Stimulated activated effector memory CD8-positive, alpha-beta T cell treated with anti-CD3 and anti-CD28 coated beads, Interleukin-12 subunit alpha, Interleukin-12 subunit beta, amount 100 ng/mL, for 72 hours (primary cell): Measurements from ENCODE around the gene FBXO31.

Experiments
- ATAC-seq: fragments of 150-1000 bp; cut with Tn5 transposase; 2 replicates; pipeline ENCODE4 v1.10.0; 2021
- DNase-seq, 2 donors: peaks; one replicate each; pipeline ENCODE4 v3.0.0; 2021 to 2022; ENCODE audit warnings: low spot score in 2 of 2
- H3K27ac Mint-ChIP-seq: one replicate; pipeline ENCODE4 v1.8.0; 2022; ENCODE audit warnings: mild to moderate bottlenecking, mixed read lengths
- H3K36me3 Mint-ChIP-seq: one replicate; pipeline ENCODE4 v1.8.0; 2022; ENCODE audit warnings: mild to moderate bottlenecking, mixed read lengths
- H3K4me1 Mint-ChIP-seq: one replicate; pipeline ENCODE4 v1.8.0; 2022; ENCODE audit warnings: mixed read lengths
- H3K4me3 Mint-ChIP-seq: one replicate; pipeline ENCODE4 v1.8.0; 2022; ENCODE audit warnings: mild to moderate bottlenecking, mixed read lengths
- H3K9me3 Mint-ChIP-seq: one replicate; pipeline ENCODE4 v1.8.0; 2022; ENCODE audit warnings: mixed read lengths

FBXO31 gene

GRCh38 chr16:87295661-87296531 is 87.7 kb downstream of the FBXO31 start:
- Mint-ChIP-seq H3K27ac (no peak overlapping the region), H3K36me3 (peaks cover 5% of the 10 kb centered on the region), H3K9me3 (peaks cover 2% of the 10 kb centered on the region), H3K4me1 (peaks cover 15% of the 10 kb centered on the region), H3K4me3 (no peak overlapping the region)
- ATAC-seq (no peak), DNase-seq (no peak)

- H3K4me3 Mint-ChIP-seq: no peak overlapping the region
- peaks cover 15% of the 10 kb centered on the region for H3K4me1 Mint-ChIP-seq
- peaks cover 5% of the 10 kb centered on the region for H3K36me3 Mint-ChIP-seq
- peaks cover 2% of the 10 kb centered on the region for H3K9me3 Mint-ChIP-seq
- H3K27ac Mint-ChIP-seq: no peak overlapping the region
- no peak for DNase-seq
- peak; percentile 47 for ATAC-seq
Observed at GRCh38 chr16:87295259-87295658, 88.3 kb downstream of the FBXO31 start.

GRCh38 chr16:87293990-87294389 is 89.6 kb downstream of the FBXO31 start:
- DNase-seq (no peak), ATAC-seq (no peak)
- H3K27ac Mint-ChIP-seq: no peak overlapping the region
- peaks cover 2% of the 10 kb centered on the region for H3K9me3 Mint-ChIP-seq
- peaks cover 5% of the 10 kb centered on the region for H3K36me3 Mint-ChIP-seq
- no peak overlapping the region for H3K4me3 Mint-ChIP-seq
- peaks cover 15% of the 10 kb centered on the region for H3K4me1 Mint-ChIP-seq

- DNase-seq (no peak), ATAC-seq (no peak)
- H3K36me3 Mint-ChIP-seq: no peaks in the 10 kb centered on the region
- H3K9me3 Mint-ChIP-seq: peaks cover 4% of the 10 kb centered on the region
- H3K4me3 Mint-ChIP-seq: no peak overlapping the region
- no peak overlapping the region for H3K27ac Mint-ChIP-seq
- no peaks in the 10 kb centered on the region for H3K4me1 Mint-ChIP-seq
Observed at GRCh38 chr16:87291944-87292343, 91.6 kb downstream of the FBXO31 start.

- DNase-seq (no peak), ATAC-seq (no peak)
- no peaks in the 10 kb centered on the region for H3K36me3 Mint-ChIP-seq
- H3K4me1 Mint-ChIP-seq: no peaks in the 10 kb centered on the region
- no peak overlapping the region for H3K27ac Mint-ChIP-seq
- H3K9me3 Mint-ChIP-seq: peaks cover 7% of the 10 kb centered on the region
- H3K4me3 Mint-ChIP-seq: no peak overlapping the region
Observed at GRCh38 chr16:87288753-87289362, 94.7 kb downstream of the FBXO31 start.

GRCh38 chr16:87286839-87287626 is 96.5 kb downstream of the FBXO31 start:
- Mint-ChIP-seq H3K4me3 (no peak overlapping the region), H3K36me3 (no peaks in the 10 kb centered on the region), H3K9me3 (peaks cover 5% of the 10 kb centered on the region), H3K4me1 (no peaks in the 10 kb centered on the region), H3K27ac (no peak overlapping the region)
- DNase-seq (no peak), ATAC-seq (no peak)

GRCh38 chr16:87284183-87284582 is 99.4 kb downstream of the FBXO31 start:
- Mint-ChIP-seq H3K4me1 (no peaks in the 10 kb centered on the region), H3K4me3 (no peak overlapping the region), H3K27ac (no peak overlapping the region), H3K9me3 (peaks cover 5% of the 10 kb centered on the region), H3K36me3 (no peaks in the 10 kb centered on the region)
- DNase-seq (no peak), ATAC-seq (no peak)

GRCh38 chr16:87279094-87279658 is 104.4 kb downstream of the FBXO31 start:
- Mint-ChIP-seq H3K9me3 (no peaks in the 10 kb centered on the region), H3K27ac (no peak overlapping the region), H3K4me3 (no peak overlapping the region), H3K4me1 (peaks cover 21% of the 10 kb centered on the region), H3K36me3 (no peaks in the 10 kb centered on the region)
- ATAC-seq: no peak
- DNase-seq: no peak

- no peaks in the 10 kb centered on the region for H3K36me3 Mint-ChIP-seq
- peaks cover 21% of the 10 kb centered on the region for H3K4me1 Mint-ChIP-seq
- no peaks in the 10 kb centered on the region for H3K9me3 Mint-ChIP-seq
- no peak overlapping the region for H3K4me3 Mint-ChIP-seq
- H3K27ac Mint-ChIP-seq: no peak overlapping the region
- peak; percentile 70 for ATAC-seq
- peak; percentile 22 to 72 for DNase-seq
Observed at GRCh38 chr16:87278191-87279093, 105.1 kb downstream of the FBXO31 start.
